SKM-1 treated with dmso at 0.1 percent for 144 hours (cell line): ENCODE data around the gene CCSER1.

Experiments used
- DNase-seq: peaks from one replicate; lab custom pipeline; 2025; ENCODE audit not compliant: unreplicated experiment; lab: John Stamatoyannopoulos, UW

The CCSER1 gene

DNA sequence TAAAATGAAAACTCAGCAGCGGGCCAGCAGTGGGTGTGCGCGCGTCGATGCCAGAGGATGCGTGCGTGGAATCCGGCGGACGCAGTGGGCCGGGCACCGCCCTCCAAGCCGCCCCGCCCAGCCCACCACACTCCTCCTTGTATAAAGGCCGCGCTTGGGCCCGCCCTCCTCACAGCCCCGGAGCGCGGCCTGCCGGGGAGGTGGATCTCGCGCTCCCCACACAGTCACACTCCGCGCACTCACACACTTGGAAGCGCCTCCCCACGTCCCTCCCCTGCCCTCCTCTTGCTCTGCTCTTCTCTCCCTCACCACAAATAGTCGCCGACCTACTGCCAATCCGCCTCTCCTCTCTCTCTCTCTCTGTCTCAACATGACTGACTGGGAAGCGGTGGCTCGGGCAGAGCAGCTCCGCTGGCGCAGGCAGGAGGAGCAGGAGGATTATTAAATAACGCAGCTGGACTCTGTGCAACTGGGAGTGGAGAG lies at the start of gene CCSER1:
Gene CCSER1, plus strand, starts transcription at position 172 of the 483 bp plus-strand sequence.
- peak; percentile 84 for DNase-seq

DNA sequence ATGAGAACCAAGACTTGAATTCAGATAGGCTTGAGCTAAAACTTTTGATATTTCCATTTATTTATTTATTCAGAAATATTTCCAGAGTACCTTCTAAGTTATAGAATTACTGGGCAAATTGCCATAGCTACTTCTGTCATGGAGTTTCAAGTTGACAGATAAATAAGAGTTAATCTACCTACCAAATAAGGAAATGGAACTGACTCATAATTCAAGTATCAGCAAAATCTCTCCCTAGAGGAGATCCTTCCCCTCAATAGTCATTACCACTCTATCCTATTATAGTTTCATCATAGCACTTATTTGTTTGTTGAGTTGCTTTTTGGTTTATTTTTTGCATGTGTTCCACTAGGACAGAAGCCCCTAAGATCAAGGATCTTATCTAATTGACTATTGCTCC lies 48.8 kb upstream of the CCSER1 start:
- no peak for DNase-seq

DNA sequence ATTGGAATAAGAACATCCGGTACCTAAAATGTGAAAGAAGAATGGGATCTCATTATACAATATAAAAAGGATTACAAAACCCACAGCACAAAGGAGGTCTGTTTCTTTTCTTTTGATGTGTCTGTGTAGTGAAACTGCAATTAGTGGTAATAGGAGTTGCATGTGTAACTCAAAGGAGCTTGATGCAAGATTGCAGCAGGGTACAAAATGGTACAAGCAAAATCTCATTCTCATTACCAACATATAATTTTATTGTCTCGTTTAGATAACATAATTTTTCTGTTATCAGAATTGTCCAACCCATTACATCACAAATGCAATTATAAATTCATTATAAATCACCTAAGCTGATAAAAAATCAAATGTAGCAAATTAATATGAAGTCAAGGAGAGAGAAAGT lies 47.1 kb upstream of the CCSER1 start:
- no peak for DNase-seq

DNA sequence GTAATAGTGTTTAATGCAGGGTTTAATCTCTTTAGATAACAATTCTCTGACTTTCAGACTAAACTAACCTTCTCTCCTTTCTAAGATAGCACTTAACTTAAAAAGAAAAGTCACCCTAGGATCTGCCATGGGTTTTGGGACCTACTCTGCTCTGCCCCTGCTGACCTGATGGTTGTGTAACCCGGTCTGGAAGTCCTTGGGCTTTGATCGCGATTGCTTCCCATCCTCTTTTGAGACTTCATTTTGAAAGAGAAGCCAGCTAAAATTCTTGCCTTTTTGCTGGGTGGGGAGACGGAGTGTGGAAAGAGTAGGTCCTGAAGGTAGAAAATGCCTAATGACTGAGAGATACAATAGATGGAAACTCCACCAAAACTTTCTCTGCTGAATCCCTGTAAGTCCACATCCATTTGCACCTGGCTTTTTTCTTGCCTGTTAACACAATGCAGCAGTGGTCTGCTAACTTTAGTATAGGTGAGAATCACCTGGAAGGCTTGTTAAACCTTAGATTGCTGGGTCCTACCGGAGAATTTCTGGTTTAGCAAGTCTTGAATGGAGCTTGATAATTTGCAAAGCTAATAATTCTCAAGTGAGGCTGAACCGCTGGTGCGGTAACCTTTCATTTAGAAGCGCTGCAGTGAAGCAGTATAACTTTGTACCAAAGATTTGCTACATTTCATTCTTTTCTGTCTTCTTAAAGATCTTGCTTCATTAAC lies 45.6 kb upstream of the CCSER1 start:
- DNase-seq: no peak

DNA sequence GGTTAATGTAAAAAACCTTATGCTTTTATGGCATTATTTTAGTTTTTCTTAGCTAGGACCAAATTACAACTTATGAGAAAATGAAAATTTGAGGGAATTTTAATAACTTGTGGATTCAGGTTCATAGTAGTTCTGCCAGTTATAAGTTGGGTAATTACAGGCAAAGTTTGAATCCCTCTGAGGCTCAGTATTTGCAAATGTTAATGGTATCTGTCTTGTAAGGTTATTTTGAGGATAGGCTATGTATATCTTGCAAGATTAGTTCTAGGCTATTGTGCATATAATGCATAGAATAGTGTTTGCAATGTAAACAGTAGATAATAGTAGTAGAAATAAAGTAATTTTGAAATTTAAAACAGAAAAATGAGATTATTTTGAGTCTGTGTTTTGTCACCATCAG lies 44.7 kb upstream of the CCSER1 start:
- DNase-seq: no peak

DNA sequence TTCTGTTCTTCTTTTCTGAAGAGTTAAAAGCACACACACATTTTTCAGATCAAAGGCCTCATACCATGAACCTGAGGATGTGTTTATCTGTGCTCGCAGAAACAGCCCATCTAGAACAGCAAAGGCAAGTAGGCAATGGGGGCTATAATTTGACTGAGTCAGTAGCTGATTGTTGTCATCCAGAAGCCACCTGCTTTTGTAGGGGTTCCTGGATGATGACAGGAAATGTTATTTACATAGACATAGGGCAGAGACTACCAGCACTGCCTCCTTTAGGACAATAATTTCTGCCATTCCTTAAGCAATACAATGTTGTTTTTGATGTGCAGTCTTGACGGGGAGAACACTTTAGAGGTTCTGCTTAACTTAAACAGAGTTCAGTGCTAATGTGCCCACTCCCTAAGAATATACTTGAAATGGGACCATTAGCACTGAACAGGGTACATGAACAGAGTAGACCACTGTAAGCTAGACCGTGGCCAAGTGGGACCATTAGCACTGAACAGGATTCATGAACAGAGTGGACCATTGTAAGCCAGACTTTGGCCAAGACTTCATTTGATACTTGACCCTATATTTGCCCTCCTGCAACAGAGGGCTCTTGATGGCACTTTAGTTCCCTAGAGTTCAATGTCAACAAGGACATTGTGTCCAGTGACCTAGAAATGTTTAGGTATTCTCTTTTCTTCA lies 42.8 kb upstream of the CCSER1 start:
- DNase-seq: no peak

DNA sequence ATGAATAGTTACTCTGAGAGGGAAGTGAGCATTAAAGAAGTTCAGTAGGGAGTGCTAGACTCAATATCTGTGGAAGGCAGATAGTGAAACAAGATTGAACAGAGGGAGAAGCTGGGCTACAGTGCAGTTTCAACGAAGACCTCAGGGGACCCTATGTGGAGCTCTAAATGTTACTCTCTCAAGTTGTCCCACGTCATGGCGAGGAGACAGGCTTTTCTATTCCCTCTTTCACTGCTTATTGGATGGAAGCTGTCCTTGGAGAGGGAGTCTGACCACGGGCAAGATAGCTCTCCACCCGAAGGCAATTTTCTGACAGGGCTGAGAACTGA lies 42.3 kb upstream of the CCSER1 start:
- no peak for DNase-seq

DNA sequence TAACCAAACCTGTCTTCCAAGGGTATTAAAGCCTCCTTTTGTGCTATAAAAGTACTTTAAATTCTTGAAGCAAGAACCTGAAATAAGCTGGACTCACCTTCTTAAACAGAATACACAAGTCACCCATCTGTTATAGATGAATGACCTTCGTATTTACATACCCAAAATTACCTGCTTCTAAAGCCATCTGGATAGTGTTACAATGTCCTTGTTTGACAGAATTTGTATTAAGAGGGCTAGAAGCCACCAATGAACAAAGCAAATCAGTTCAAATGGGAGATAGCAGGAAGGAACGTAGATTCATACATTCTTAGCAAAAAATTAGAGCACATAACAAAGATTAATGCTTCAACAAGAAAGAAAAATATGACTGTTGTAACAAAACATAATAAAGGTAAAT lies 33.7 kb upstream of the CCSER1 start:
- DNase-seq: no peak

DNA sequence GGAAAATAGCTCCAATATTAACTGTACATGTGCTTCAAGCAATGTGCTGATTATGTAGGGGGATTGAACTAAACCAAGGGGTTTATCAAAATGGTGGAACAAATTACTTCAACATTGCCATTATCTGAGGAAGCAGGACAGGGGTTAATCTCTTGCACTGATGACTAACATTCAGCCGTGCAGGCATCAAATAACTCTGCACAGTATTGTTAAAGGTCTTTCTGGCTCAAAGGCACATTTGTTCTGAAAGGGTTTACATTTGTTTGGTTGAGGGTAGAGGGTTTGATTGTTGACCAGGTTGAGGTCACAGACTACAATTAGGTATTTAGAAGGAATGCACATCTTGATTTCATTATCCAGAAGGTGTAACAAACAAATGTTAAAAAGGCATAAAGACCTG lies 32.2 kb upstream of the CCSER1 start:
- no peak for DNase-seq

DNA sequence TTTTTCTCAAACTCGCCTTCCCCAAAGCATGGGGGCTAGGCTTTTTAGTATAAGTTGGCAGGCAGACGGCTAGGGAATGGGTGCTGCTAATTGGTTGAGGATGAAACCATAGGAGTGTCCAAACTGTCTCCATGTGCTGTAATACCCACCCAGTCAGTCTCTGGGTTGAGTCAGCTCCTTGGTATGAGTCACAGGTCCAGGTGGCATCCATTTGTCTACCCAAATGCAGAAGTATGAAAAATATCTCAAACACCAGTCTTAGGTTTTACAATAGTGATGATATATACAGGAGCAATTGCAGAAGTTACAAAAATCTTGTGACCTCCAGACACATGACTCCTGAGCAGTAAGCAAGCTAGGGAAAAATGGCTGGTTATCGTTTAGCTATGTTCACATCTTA lies 27.4 kb upstream of the CCSER1 start:
- peak; percentile 83 for DNase-seq

DNA sequence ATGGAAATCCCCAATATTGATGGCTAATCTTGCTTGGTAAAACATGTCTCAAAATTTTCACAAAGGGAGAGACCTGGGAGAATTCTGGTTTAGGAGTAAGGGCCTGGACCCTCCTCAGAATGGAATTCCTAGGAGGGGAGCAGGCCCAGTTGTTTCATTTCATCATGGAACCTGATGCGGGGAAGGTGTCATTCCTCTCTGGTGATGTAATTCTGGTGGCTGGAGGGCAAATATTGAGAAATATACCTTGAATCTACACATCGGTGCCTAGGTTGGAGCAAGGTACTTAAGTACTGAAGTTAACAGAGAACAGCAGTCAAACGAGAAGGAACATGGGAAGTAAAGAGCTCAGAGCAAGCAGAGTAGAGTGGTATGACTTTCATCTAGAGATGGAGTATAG lies 23.2 kb upstream of the CCSER1 start:
- DNase-seq: no peak

DNA sequence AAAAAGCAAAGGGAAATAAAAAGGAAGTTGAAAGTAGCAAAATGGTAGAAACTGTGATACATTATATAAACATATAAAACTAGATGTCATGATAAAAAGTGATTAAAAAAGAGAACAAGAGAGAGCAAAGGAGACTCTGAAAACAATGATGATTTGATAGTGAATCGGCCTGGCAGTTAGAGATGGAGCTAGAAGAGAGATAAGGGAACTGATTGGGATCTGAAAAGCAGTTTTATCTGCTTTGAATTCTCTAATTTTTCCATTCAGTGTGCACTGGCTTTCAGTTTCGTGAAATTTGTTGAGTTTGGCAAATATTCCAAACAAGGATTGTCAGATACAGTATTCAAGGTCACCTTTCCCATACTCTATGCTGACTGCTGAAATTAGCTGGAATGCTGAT lies 21.9 kb upstream of the CCSER1 start:
- no peak for DNase-seq

DNA sequence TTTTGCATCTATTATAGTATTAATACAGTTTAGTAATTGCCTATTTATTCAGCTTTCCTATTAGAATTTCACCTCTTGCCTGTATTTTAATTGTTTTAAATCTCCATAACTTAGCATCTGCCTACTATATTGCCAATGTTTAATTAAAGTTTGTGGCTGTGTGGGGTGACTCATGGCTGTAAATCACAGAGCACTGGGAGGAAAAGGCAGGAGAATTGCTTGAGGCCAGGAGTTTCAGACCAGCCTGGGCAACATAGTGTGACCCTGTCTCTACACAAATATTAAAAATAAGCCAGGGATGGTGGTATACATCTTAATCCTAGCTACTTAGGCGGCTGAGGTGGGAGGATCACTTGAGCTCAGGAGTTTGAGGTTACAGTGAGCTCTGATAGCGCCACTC lies 14.5 kb upstream of the CCSER1 start:
- DNase-seq: no peak

DNA sequence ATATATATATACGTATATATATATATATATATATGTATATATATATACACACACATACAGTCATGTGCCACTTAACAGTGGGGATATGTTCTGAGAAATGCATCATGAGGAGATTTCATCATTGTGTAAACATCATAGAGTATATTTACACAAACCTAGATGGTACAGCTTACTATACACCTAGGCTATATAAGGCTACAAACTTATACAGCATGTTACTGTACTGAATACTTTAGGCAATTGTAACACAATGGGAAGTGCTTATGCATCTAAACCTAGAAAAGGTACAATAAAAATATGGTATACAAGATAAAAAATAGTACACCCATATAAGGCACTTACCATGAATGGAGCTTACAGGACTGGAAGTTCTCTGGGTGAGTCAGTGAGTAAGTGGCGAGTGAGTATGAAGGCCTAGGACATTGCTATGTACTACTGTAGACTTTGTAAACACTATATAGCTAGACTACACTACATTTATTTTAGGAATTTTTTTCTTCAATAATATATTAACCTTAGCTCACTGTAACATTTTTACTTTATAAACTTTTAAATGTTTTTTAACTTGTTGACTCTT lies 13.2 kb upstream of the CCSER1 start:
- no peak for DNase-seq

DNA sequence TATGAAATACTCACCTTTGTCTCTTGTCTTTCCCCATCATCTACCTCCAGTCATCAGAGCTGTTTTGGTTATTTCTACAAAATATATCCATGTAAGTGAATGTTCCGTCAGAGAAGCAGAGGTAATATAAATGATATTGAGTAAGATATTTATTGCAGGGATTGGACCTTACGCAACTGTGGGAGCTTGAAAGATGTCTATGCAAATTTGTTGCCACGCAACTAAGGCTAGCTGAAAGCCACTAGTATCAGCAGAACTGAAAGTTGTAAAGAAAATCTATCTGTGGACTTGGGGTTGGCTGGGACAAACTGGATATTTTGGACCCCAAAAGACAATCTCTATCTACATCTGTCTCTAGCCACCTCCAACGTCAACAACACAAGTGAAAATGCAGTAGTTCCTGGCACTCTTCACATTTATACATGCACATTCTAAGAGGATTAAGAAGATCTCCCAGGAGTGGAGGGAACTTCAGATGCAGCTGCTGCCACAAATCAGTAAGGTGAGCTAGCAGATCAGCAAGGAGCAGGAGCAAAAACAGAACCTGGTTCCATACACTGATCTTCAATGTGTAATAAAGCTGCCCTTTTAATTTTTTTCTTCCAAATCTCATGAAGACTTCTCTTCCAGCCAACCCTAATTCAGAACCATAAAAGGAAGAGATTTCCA lies 8.5 kb upstream of the CCSER1 start:
- no peak for DNase-seq

DNA sequence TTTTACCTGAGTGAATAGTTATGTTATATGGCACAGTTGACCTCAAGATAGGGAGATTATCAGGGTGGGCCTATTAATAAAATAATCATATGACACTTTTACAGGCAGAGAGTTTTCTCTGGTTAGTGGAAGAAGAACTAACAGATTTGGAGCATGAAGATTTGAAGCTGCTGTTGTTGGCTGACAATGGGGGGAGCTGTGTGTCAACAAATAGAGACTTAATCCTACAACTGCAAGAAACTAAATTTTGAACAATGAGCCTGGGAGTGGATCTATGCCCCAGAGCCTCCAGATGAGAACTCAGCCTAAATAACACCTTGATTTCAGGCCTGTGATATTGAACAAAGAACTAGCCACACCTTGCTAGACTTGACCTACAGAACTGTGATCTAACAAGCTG lies 7.2 kb upstream of the CCSER1 start:
- no peak for DNase-seq

DNA sequence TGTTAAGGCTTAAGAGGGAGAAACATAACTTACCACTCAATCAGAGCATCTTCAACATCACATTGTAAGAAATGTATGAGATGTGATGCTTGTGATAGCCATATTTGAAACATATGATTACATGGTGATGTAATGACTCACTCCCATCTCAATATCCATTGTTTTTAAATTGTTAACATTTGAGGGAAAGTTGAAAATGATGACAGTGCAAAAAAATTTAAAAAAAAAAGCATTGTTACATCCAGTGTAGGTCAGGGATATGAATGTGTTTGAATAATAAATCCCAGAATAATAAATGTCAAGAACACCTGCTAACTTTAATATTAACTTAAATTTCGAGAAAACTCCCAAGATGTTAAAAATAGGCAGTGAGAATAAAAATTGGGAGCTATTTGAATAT lies 6.4 kb upstream of the CCSER1 start:
- DNase-seq: no peak

DNA sequence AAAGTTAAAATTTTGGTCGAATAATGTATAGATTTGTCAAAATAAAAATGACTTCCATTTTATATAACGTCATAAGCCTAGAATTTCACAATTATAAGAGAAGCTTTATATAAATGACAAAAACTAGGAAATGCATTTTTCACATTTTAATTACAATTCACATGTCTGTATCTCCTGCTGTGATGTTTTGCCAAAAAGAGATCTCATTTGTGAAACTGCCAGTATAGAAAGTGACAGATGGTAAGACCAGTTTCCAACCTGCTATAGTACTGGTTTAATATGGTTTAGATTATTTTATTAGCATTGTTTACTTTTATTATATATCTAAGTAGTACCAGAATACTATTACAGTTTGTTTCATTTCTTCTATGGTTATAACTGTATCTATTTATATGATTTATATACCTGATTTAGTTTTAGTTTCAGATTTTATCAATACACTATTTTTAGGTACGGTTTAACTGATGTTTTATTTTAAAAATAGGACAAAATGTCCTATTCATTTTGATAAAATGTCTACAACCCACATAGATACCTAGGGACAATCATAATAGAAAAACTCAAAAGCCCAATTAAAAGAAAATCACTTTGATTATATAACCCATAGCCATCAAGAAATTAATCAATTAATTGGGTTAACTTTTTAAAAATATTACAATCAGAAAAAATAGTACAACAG lies 5.4 kb upstream of the CCSER1 start:
- DNase-seq: no peak

DNA sequence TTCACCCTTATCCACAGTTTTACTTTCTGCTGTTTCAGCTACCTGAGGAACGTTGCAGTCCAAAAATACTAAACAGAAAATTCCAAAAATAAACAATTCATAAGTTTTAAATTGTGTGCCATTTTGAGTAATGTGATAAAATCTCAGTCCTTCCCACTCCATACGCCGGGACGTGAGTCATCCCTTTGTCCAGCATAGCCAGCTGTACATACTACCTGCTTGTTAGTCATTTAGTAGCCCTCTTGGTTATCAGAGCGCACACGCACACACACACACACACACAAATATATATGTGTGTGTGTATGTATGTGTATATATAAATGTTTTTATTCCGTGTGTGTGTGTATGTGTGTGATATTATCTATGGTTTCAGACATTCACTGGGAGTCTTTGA lies 4.8 kb upstream of the CCSER1 start:
- DNase-seq: no peak

DNA sequence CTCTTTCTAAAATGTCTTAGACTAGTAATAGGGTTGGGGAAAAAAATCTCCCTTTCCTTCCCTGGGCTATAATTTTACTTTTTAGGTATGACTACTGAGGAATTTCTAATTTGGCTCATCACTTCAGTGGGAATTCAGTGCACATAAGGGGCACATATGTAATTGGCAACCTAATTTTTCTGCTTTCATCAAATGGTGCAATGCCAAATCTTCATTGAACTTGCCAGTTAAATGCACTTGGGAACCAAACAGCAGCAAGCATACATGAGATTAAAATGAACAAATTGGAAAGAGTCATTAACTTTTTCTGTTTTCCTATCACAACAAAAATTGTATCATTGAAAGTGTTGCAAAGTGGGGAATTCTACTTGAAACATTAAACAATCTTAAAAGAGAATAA lies 2.9 kb upstream of the CCSER1 start:
- DNase-seq: no peak

DNA sequence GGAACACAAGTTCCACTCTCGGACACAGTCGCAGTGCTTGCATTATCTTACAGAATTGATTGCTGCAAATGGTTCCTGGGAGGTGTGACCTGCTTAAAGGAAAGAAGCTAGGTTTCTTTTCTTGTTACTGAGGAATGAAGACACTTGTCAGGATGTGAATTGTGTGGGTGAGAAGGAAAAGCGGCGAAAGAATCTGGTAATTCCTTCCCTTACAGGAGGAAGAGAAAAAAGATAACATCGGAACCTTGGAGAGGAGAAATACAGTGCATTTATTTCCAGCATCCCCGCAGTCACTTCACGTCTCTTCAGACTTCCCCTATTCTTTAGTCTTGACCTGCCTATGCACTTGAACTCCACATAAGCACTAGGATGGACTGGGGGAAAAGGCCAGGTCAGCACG lies 389 bp upstream of the CCSER1 start:
- DNase-seq: peak; percentile 84
